ENCODE data around the gene COPZ2.

Gene COPZ2

DNA sequence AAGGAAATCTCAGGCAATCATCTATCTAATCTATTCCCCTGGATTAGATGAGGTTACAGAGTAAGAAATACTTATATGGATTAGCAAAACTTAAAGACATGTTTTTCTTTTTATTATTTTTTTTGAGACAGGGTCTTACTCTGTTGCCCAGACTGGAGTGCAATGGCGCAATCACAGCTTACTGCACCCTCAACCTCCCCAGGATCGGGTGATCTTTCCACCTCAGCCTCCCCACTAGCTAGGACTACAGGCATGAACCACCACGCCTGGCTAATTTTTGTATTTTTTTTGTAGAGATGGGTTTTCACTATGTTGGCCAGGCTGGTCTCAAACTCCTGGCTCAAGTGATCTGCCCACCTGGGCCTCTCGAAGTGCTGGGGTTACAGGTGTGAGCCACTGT, 7.3 kb upstream of the COPZ2 start:
- H3K9me3 ChIP-seq (ENCODE audit: insufficient read depth, low read length), result no peaks in the 10 kb centered on the region
- TF ChIP-seq, protein P1, sequence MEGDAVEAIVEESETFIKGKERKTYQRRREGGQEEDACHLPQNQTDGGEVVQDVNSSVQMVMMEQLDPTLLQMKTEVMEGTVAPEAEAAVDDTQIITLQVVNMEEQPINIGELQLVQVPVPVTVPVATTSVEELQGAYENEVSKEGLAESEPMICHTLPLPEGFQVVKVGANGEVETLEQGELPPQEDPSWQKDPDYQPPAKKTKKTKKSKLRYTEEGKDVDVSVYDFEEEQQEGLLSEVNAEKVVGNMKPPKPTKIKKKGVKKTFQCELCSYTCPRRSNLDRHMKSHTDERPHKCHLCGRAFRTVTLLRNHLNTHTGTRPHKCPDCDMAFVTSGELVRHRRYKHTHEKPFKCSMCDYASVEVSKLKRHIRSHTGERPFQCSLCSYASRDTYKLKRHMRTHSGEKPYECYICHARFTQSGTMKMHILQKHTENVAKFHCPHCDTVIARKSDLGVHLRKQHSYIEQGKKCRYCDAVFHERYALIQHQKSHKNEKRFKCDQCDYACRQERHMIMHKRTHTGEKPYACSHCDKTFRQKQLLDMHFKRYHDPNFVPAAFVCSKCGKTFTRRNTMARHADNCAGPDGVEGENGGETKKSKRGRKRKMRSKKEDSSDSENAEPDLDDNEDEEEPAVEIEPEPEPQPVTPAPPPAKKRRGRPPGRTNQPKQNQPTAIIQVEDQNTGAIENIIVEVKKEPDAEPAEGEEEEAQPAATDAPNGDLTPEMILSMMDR (IDR thresholded peaks at IDR 0.05; ENCODE audit: insufficient read depth, low read length, poor library complexity, severe bottlenecking), result no peak
- TF ChIP-seq EZH2phosphoT487 (conservative IDR thresholded peaks at IDR 0.05; ENCODE audit: low read length), result no peak
- H3K4me2 ChIP-seq (ENCODE audit: low read depth, low read length, poor library complexity, severe bottlenecking), result no peak overlapping the region
- no peak overlapping the region for H3K9ac ChIP-seq (ENCODE audit: low read length)
- H3K4me3 ChIP-seq (ENCODE audit: insufficient read depth, low read length, poor library complexity, severe bottlenecking), result no peak overlapping the region
- no peak overlapping the region for H3K27ac ChIP-seq (ENCODE audit: low read depth, low read length)
- no peaks in the 10 kb centered on the region for H3K36me3 ChIP-seq (ENCODE audit: low read length)
- H3K79me2 ChIP-seq (ENCODE audit: insufficient read depth, low read length), result peaks cover 21% of the 10 kb centered on the region
- no peak overlapping the region for H2AFZ ChIP-seq (ENCODE audit: low read depth, low read length, severe bottlenecking)
- no peaks in the 10 kb centered on the region for H4K20me1 ChIP-seq (ENCODE audit: low read depth, low read length)
- no peaks in the 10 kb centered on the region for H3K9me2 ChIP-seq (replicated peaks; ENCODE audit: insufficient read depth, low read length)
- H3K27me3 ChIP-seq (ENCODE audit: low read length), result no peaks in the 10 kb centered on the region
- peaks cover 4% of the 10 kb centered on the region; the same call in 1 of the 2 replicates for H3F3A ChIP-seq (ENCODE audit: insufficient read depth)

DNA sequence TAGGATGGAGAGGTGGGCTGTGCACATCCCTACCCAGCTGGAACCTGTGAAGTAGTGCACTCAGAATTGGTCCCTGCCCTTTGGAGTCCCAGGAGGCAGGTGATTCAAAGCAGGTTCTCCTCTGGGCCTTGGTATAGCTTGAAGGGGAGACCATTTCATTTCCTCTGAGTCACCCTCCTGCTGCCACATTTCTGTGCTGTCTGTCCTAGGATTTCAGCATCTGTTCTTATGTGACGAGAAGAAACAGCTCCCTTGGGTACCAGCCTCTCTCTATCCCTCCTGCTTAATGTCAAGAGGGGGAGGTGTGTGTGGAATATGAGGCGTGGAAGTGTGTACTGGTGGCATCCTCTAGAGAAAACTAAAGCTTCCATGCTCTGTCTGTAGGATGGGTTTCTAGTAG, 5.6 kb upstream of the COPZ2 start:
- no peak overlapping the region for H3K9ac ChIP-seq (ENCODE audit: low read length)
- no peak overlapping the region for H3K27ac ChIP-seq (ENCODE audit: low read depth, low read length)
- H3K4me2 ChIP-seq (ENCODE audit: low read depth, low read length, poor library complexity, severe bottlenecking), result no peak overlapping the region
- H3K79me2 ChIP-seq (ENCODE audit: insufficient read depth, low read length), result peaks cover 5% of the 10 kb centered on the region; the same call in 1 of the 2 replicates
- H4K20me1 ChIP-seq (ENCODE audit: low read depth, low read length), result no peaks in the 10 kb centered on the region
- H3K27me3 ChIP-seq (ENCODE audit: low read length), result no peaks in the 10 kb centered on the region
- H3K4me3 ChIP-seq (ENCODE audit: insufficient read depth, low read length, poor library complexity, severe bottlenecking), result no peak overlapping the region
- no peaks in the 10 kb centered on the region for H3K9me2 ChIP-seq (replicated peaks; ENCODE audit: insufficient read depth, low read length)
- H2AFZ ChIP-seq (ENCODE audit: low read depth, low read length, severe bottlenecking), result no peak overlapping the region
- TF ChIP-seq EZH2phosphoT487 (conservative IDR thresholded peaks at IDR 0.05; ENCODE audit: low read length), result no peak
- TF ChIP-seq, protein P1 (IDR thresholded peaks at IDR 0.05; ENCODE audit: insufficient read depth, low read length, poor library complexity, severe bottlenecking), result no peak
- H3F3A ChIP-seq (ENCODE audit: insufficient read depth), result peaks cover 4% of the 10 kb centered on the region; the same call in 1 of the 2 replicates
- H3K9me3 ChIP-seq (ENCODE audit: insufficient read depth, low read length), result no peaks in the 10 kb centered on the region
- H3K36me3 ChIP-seq (ENCODE audit: low read length), result no peaks in the 10 kb centered on the region

DNA sequence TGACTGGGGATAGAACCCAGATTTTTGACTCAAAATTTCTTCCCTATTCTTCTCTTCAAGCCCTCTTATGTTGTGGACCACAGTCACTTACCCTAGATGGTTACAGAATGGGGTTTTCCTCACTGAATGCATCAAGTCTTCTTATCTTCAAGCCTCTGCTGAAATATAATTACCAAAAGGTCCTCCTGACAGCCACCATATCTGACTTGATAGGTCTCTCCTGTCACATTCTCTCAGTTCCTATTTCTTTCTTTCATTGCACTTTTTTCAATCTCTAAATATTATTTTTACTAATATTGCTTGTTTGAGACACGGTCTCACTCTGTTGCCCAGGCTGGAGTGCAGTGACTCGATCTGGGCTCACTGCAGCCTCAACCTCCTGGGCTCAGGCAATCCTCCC, 1.1 kb upstream of the COPZ2 start:
- Histone ChIP-seq H3K4me2 (ENCODE audit: low read depth, low read length, poor library complexity, severe bottlenecking) (no peak overlapping the region), H3K9me3 (ENCODE audit: insufficient read depth, low read length) (no peaks in the 10 kb centered on the region), H3K9me2 (replicated peaks; ENCODE audit: insufficient read depth, low read length) (no peaks in the 10 kb centered on the region), H3K9ac (ENCODE audit: low read length) (no peak overlapping the region), H4K20me1 (ENCODE audit: low read depth, low read length) (no peaks in the 10 kb centered on the region), H3K36me3 (ENCODE audit: low read length) (no peaks in the 10 kb centered on the region), H3K4me3 (ENCODE audit: insufficient read depth, low read length, poor library complexity, severe bottlenecking) (no peak overlapping the region), H3F3A (ENCODE audit: insufficient read depth) (0 out of 2 replicates have a peak, but pooled peaks cover 4% of the 10 kb centered on the region), H3K27ac (ENCODE audit: low read depth, low read length) (no peak overlapping the region), H2AFZ (ENCODE audit: low read depth, low read length, severe bottlenecking) (no peak overlapping the region), H3K27me3 (ENCODE audit: low read length) (no peaks in the 10 kb centered on the region; the same call in 1 of the 2 replicates), H3K79me2 (ENCODE audit: insufficient read depth, low read length) (no peaks in the 10 kb centered on the region)
- TF ChIP-seq, protein P1 (IDR thresholded peaks at IDR 0.05; ENCODE audit: insufficient read depth, low read length, poor library complexity, severe bottlenecking), result no peak
- TF ChIP-seq EZH2phosphoT487 (conservative IDR thresholded peaks at IDR 0.05; ENCODE audit: low read length), result no peak
